Endothelial cell (in vitro differentiated cells): ENCODE results near the gene D2HGDH. TPM values are rescaled to one million over a fixed set of nuclear protein-coding genes. Genes with fewer than 3 reads are reported as not detected.

Source experiments
- DNase-seq: peaks from one replicate; pipeline ENCODE4 v3.0.0; 2021; ENCODE audit warnings: low spot score
- H3K27ac Mint-ChIP-seq: one replicate; pipeline ENCODE4 v1.8.0; 2021; ENCODE audit warnings: mixed read lengths, inconsistent platforms; ENCODE audit not compliant: unreplicated experiment
- H3K27me3 Mint-ChIP-seq: one replicate; pipeline ENCODE4 v1.8.0; 2021; ENCODE audit warnings: mild to moderate bottlenecking, moderate library complexity, mixed read lengths, inconsistent platforms; ENCODE audit not compliant: unreplicated experiment
- H3K36me3 Mint-ChIP-seq: one replicate; pipeline ENCODE4 v1.8.0; 2021; ENCODE audit warnings: mild to moderate bottlenecking, low read depth, mixed read lengths, inconsistent platforms; ENCODE audit not compliant: unreplicated experiment
- H3K4me1 Mint-ChIP-seq: one replicate; pipeline ENCODE4 v1.8.0; 2021; ENCODE audit warnings: mild to moderate bottlenecking, mixed read lengths, inconsistent platforms; ENCODE audit not compliant: unreplicated experiment
- H3K4me3 Mint-ChIP-seq: one replicate; pipeline ENCODE4 v1.8.0; 2021; ENCODE audit warnings: mild to moderate bottlenecking, mixed read lengths, inconsistent platforms; ENCODE audit not compliant: unreplicated experiment
- H3K9me3 Mint-ChIP-seq: one replicate; pipeline ENCODE4 v1.8.0; 2021; ENCODE audit warnings: mixed read lengths, inconsistent platforms; ENCODE audit not compliant: unreplicated experiment
- total RNA-seq: library from RNA; stranded (reverse); fragmentation: NEBNext Ultra II Directional; extraction: Animal tissue kit (Norgen Biotek cat#: 25700); gene quantifications from one replicate; pipeline ENCODE4 v1.2.1, GENCODE V29; 2021; ENCODE audit not compliant: unreplicated experiment
- TF ChIP-seq, protein P1 (sequence below): fragments of 200-600 bp; sonication (generic); IDR thresholded peaks from one replicate; pipeline ENCODE4 v1.5.0; 2021; ENCODE audit warnings: antibody characterized with exemption; ENCODE audit not compliant: unreplicated experiment

Gene D2HGDH
- total RNA-seq, 1 donor from 2014 or later = 11.4 TPM

DNA sequence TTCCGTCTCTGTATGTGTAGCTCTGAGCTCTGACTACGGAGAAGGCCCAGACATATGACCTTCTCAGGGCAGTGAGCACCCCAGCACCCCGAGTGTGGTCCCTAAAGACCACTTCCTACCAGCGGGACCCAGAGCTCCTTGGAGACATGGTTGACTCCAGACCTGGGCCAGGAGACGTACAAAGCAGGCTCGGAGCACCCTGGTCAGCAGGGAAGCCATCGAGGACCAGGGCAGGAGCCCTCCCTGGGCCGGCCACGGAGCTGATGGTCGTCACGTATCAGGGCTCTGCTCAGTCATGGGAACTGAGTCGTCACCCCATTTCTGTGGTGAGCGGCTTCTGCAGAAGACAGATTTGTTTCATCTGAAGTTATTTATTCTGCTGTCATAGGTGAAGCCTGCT lies 61.8 kb downstream of the D2HGDH start:
- Mint-ChIP-seq H3K9me3 (no peaks in the 10 kb centered on the region), H3K4me3 (no peak overlapping the region), H3K36me3 (peaks cover 4% of the 10 kb centered on the region), H3K4me1 (no peaks in the 10 kb centered on the region), H3K27ac (no peak overlapping the region), H3K27me3 (peaks cover 10% of the 10 kb centered on the region)
- no peak for DNase-seq
- TF ChIP-seq, protein P1, sequence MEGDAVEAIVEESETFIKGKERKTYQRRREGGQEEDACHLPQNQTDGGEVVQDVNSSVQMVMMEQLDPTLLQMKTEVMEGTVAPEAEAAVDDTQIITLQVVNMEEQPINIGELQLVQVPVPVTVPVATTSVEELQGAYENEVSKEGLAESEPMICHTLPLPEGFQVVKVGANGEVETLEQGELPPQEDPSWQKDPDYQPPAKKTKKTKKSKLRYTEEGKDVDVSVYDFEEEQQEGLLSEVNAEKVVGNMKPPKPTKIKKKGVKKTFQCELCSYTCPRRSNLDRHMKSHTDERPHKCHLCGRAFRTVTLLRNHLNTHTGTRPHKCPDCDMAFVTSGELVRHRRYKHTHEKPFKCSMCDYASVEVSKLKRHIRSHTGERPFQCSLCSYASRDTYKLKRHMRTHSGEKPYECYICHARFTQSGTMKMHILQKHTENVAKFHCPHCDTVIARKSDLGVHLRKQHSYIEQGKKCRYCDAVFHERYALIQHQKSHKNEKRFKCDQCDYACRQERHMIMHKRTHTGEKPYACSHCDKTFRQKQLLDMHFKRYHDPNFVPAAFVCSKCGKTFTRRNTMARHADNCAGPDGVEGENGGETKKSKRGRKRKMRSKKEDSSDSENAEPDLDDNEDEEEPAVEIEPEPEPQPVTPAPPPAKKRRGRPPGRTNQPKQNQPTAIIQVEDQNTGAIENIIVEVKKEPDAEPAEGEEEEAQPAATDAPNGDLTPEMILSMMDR = no peak

DNA sequence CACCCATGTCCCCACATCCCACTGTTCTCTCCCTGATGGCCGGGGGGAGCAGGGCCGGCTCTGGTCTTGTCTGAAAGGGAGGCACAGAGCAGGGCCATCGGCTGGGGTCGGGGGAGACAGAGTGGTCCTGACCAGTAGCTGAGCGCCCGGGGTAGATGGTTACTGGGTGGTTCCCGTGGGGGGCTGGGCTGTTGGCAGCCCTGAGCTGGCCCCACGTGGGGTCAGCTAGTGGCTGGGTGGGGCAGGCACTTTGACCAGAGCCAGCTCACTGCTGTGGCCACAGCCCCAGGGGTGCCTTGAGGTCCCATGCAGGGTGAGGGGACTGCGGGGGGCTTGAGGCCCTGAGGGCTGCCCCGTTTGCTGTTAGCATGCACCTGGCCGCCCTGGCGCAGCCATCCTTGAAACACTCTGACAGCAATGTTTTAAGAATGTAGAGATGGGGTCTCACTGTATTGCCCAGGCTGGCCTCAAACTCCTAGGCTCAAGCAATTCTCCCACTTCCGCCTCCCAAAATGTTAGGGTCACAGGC lies 62.2 kb downstream of the D2HGDH start:
- no peak overlapping the region for H3K27ac Mint-ChIP-seq
- no peaks in the 10 kb centered on the region for H3K9me3 Mint-ChIP-seq
- TF ChIP-seq, protein P1 = no peak
- peaks cover 4% of the 10 kb centered on the region for H3K36me3 Mint-ChIP-seq
- H3K4me1 Mint-ChIP-seq = no peaks in the 10 kb centered on the region
- DNase-seq = no peak
- peaks cover 10% of the 10 kb centered on the region for H3K27me3 Mint-ChIP-seq
- H3K4me3 Mint-ChIP-seq = no peak overlapping the region

DNA sequence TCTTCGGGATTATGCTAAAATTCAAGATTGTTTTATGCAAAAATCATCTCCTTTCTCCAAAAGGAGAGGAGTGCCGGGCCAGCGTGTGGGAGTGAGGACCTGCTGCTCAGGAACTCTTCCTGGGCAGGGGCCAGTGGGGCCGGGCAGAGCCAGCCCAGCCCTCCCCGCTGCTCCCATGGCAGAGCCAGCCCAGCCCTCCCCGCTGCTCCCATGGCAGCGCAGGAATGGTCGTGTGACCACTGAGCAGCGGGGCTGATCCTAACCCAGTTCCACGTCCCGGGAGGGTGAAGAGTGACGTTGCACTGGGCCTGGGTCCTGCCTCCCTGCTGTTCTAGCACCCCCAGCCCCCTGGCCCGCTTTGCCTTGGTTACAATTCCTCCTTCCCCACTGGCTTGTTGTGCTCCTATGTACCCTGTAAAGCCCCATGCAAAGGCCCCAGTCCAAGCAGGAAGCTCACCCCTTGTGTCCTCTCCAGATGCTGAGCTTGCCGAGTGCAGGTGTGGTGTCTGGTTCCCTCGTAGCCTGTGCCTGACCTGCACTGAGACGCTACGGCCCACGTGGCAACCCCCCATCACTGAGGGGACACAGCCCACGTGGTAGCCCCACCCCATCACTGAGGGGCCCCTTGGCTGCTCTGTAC lies 63.1 kb downstream of the D2HGDH start:
- no peaks in the 10 kb centered on the region for H3K9me3 Mint-ChIP-seq
- peaks cover 4% of the 10 kb centered on the region for H3K36me3 Mint-ChIP-seq
- H3K27ac Mint-ChIP-seq = peak overlapping the region; percentile 38
- no peaks in the 10 kb centered on the region for H3K4me1 Mint-ChIP-seq
- H3K27me3 Mint-ChIP-seq = peaks cover 10% of the 10 kb centered on the region
- peak; percentile 2 for DNase-seq
- TF ChIP-seq, protein P1 = no peak
- no peak overlapping the region for H3K4me3 Mint-ChIP-seq

DNA sequence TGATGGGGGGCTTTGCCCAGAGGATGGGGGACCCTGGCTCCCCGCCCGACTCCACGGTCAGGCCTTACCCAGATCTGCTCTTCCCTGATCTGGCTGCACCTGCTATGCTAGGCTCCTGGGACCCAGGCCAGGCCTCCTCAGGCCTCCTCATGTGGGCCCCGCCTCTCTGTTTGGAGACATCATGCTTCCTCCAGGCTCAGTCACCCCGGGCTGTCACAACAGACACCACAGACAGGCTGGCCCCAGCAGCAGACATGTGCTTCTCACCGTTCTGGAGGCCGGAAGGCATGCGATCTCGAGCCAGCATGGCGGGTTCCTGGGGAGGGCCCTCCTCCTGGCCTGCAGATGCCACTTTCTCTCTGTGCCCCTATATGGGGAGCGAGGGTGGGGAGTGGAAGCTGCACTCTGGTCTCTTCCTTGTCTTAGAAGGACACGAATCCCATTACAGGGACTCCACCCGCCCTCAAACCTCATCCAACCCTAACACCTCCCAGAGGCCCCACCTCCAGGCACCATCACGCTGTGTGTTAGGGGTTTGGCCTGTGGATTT lies 63.7 kb downstream of the D2HGDH start:
- H3K27ac Mint-ChIP-seq = no peak overlapping the region
- peaks cover 4% of the 10 kb centered on the region for H3K36me3 Mint-ChIP-seq
- H3K9me3 Mint-ChIP-seq = no peaks in the 10 kb centered on the region
- H3K4me1 Mint-ChIP-seq = no peaks in the 10 kb centered on the region
- H3K27me3 Mint-ChIP-seq = peaks cover 10% of the 10 kb centered on the region
- DNase-seq = peak; percentile 2
- TF ChIP-seq, protein P1 = no peak
- no peak overlapping the region for H3K4me3 Mint-ChIP-seq
